NCI-H345 (cell line): ENCODE data around the gene GJC2.
"Not testable (repeated sequence)": the region's sequence is repeated elsewhere in the genome, so short reads cannot be mapped to it uniquely, and the experiment has no call there.

Experiments
- DNase-seq: peaks from one replicate; lab custom pipeline; 2025; lab: John Stamatoyannopoulos, UW

GJC2 gene

GRCh38 chr1:228173528-228174481, 24.1 kb downstream of the GJC2 start:
- peak; percentile 63 for DNase-seq

- DNase-seq, result no peak
Measured at GRCh38 chr1:228174482-228175315, 25.0 kb downstream of the GJC2 start.

GRCh38 chr1:228175316-228176023, 25.7 kb downstream of the GJC2 start:
- no peak for DNase-seq

- no peak for DNase-seq
Measured at GRCh38 chr1:228176024-228176395, 26.3 kb downstream of the GJC2 start.

- DNase-seq, result no peak
Measured at GRCh38 chr1:228176461-228177182, 26.9 kb downstream of the GJC2 start.

GRCh38 chr1:228177183-228177475, 27.4 kb downstream of the GJC2 start:
- no peak for DNase-seq

GRCh38 chr1:228177721-228178710, 28.3 kb downstream of the GJC2 start:
- no peak for DNase-seq

GRCh38 chr1:228178737-228179684, 29.3 kb downstream of the GJC2 start:
- no peak for DNase-seq

GRCh38 chr1:228180271-228180958, 30.7 kb downstream of the GJC2 start:
- DNase-seq, result no peak

- no peak for DNase-seq
Measured at GRCh38 chr1:228180959-228181644, 31.4 kb downstream of the GJC2 start.

GRCh38 chr1:228181645-228182034, 31.9 kb downstream of the GJC2 start:
- no peak for DNase-seq

- DNase-seq, result no peak
Measured at GRCh38 chr1:228182296-228183030, 32.7 kb downstream of the GJC2 start.

- DNase-seq, result no peak
Measured at GRCh38 chr1:228184152-228184551, 34.4 kb downstream of the GJC2 start.

GRCh38 chr1:228185641-228185965, 35.9 kb downstream of the GJC2 start:
- DNase-seq, result no peak

- not testable (repeated sequence) for DNase-seq
Measured at GRCh38 chr1:228188249-228188648, 38.5 kb downstream of the GJC2 start.

- no peak for DNase-seq
Measured at GRCh38 chr1:228190182-228190581, 40.5 kb downstream of the GJC2 start.

GRCh38 chr1:228190778-228191177, 41.0 kb downstream of the GJC2 start:
- DNase-seq, result no peak

- DNase-seq, result no peak
Measured at GRCh38 chr1:228194436-228194835, 44.7 kb downstream of the GJC2 start.
